ENCODE results near the gene TMEM235.
A peak's percentile ranks its signal among the peaks of the same experiment; 100 is the strongest.

The TMEM235 gene

GRCh38 chr17:78219396-78220150, 11.9 kb upstream of the TMEM235 start (continued):
- TF ChIP-seq INSM2 (tag by site-specific recombination; IDR thresholded peaks at IDR 0.05): no peak
- no peak for TF ChIP-seq FEZF1 (tag by site-specific recombination; IDR thresholded peaks at IDR 0.05)
- no peak for TF ChIP-seq ZNF221 (tag by site-specific recombination; IDR thresholded peaks at IDR 0.05; ENCODE audit: borderline replicate concordance)
- TF ChIP-seq ZIC2 (tag by site-specific recombination; IDR thresholded peaks at IDR 0.05): no peak

- no peak overlapping the region for H3K4me3 ChIP-seq (ENCODE audit: low read depth, low read length)
- peaks cover 62 to 68% of the 10 kb centered on the region in 2 experiments for H3K36me3 ChIP-seq (ENCODE audit: control insufficient read depth in 2 of 2, insufficient read depth in 1 of 2, low read length in 2 of 2)
- TF ChIP-seq ZNF221 (tag by site-specific recombination; IDR thresholded peaks at IDR 0.05; ENCODE audit: borderline replicate concordance): no peak
- TF ChIP-seq ZBTB26 (tag by site-specific recombination; optimal IDR thresholded peaks at IDR 0.05): no peak
- TF ChIP-seq ZNF571 (tag by site-specific recombination; IDR thresholded peaks at IDR 0.05): no peak
- TF ChIP-seq ZNF426 (tag by site-specific recombination; IDR thresholded peaks at IDR 0.05): no peak
- no peak for TF ChIP-seq ZNF23 (tag by site-specific recombination; IDR thresholded peaks at IDR 0.05; ENCODE audit: borderline replicate concordance)
- TF ChIP-seq HOXD13 (CRISPR knock-in tag; IDR thresholded peaks at IDR 0.05; ENCODE audit: borderline replicate concordance): no peak
- no peaks in the 10 kb centered on the region for H3K9me3 ChIP-seq (ENCODE audit: control insufficient read depth, insufficient read depth, low read depth, low read length)
- ChIA-PET POLR2A (interaction anchor here (0.7 to 2.3 kb wide), 3 partner anchors 9 to 764 kb away, joined by 3 to 9 read pairs (median 8); partner anchors contain the start of genes BIRC5 and TK1), CTCF (interaction anchor here (0.6 to 1.1 kb wide), 4 partner anchors 31 to 443 kb away, joined by 3 to 5 read pairs (median 4); no protein-coding TSS in a partner anchor)
- H3K4me1 ChIP-seq (ENCODE audit: control insufficient read depth, insufficient read depth, low read length): peaks cover 4% of the 10 kb centered on the region; the same call in 1 of the 2 replicates
- no peak overlapping the region for H3K27ac ChIP-seq (ENCODE audit: extremely low read depth, low read depth, low read length)
Measured at GRCh38 chr17:78223061-78223460, 8.4 kb upstream of the TMEM235 start.

- H3K9me3 ChIP-seq (ENCODE audit: control insufficient read depth, insufficient read depth, low read depth, low read length): no peaks in the 10 kb centered on the region
- CTCF ChIA-PET: interaction anchor here (0.9 kb wide), 1 partner anchor 30 kb away, joined by 5 read pairs; no protein-coding TSS in a partner anchor
- H3K4me3 ChIP-seq (ENCODE audit: low read depth, low read length): no peak overlapping the region
- peaks cover 4% of the 10 kb centered on the region; the same call in 1 of the 2 replicates for H3K4me1 ChIP-seq (ENCODE audit: control insufficient read depth, insufficient read depth, low read length)
- peak overlapping the region; percentile 17; the same call in 1 of the 2 replicates for H3K27ac ChIP-seq (ENCODE audit: extremely low read depth, low read depth, low read length)
- TF ChIP-seq SCRT2 (tag by site-specific recombination; IDR thresholded peaks at IDR 0.05) (peak; percentile 79), ZNF707 (tag by site-specific recombination; IDR thresholded peaks at IDR 0.05) (no peak), SCRT1 (tag by site-specific recombination; IDR thresholded peaks at IDR 0.05; ENCODE audit: borderline replicate concordance) (peak; percentile 96), ZNF362 (tag by site-specific recombination; IDR thresholded peaks at IDR 0.05) (0 out of 2 replicates have a peak, but pooled peaks have one; percentile 27), GLI4 (tag by site-specific recombination; IDR thresholded peaks at IDR 0.05) (no peak)
- H3K36me3 ChIP-seq (ENCODE audit: control insufficient read depth in 2 of 2, insufficient read depth in 1 of 2, low read length in 2 of 2): peaks cover 55 to 65% of the 10 kb centered on the region in 2 experiments
- POLR2A ChIA-PET: interaction anchor here (0.7 to 2.3 kb wide), 3 partner anchors 9 to 763 kb away, joined by 3 to 9 read pairs (median 8); partner anchors contain the start of genes BIRC5 and TK1
Measured at GRCh38 chr17:78223765-78224164, 7.7 kb upstream of the TMEM235 start.

All from HEK293 (cell line).